ENCODE measurements around the gene EPS15.
A peak's percentile ranks its signal among the peaks of the same experiment; 100 is the strongest.
"Not testable (repeated sequence)": the region's sequence is repeated elsewhere in the genome, so short reads cannot be mapped to it uniquely, and the experiment has no call there.

The EPS15 gene

GRCh38 chr1:51427438-51427837, 91.6 kb downstream of the EPS15 start:
- DNase-seq (ENCODE audit: low spot score in 2 of 2): no peak
- Mint-ChIP-seq H3K9me3 (peaks cover 1% of the 10 kb centered on the region), H3K27ac (no peak overlapping the region), H3K4me1 (peaks cover 12% of the 10 kb centered on the region), H3K4me3 (no peak overlapping the region), H3K36me3 (peaks cover 40% of the 10 kb centered on the region), H3K27me3 (no peaks in the 10 kb centered on the region)
- ATAC-seq (ENCODE audit: low read depth): no peak

DNA sequence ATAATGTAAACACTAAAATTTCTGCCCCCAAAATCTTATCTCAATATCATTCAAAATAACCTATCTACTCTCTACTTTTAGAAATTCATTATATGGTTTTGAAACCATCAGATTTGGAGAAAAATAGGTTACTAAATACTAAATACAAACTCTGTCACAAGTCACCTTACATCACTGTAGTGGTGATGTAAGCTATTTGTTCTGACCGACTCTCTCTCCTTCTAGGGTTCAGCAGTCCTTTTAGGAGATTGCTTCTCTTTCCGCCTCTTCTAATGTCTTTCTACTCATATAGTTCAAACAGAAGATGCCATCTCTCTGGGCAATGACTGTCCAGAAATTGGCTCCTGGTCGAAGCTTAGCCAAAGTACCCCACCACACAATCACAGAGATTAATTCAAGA, 93.1 kb downstream of the EPS15 start:
- Mint-ChIP-seq H3K9me3 (peaks cover 1% of the 10 kb centered on the region), H3K4me3 (no peak overlapping the region), H3K4me1 (peaks cover 13% of the 10 kb centered on the region), H3K27me3 (no peaks in the 10 kb centered on the region), H3K27ac (peak overlapping the region; percentile 9), H3K36me3 (peaks cover 45% of the 10 kb centered on the region)
- no peak for ATAC-seq (ENCODE audit: low read depth)
- DNase-seq (ENCODE audit: low spot score in 2 of 2): no peak

GRCh38 chr1:51425273-51425672, 93.8 kb downstream of the EPS15 start:
- Mint-ChIP-seq H3K27ac (peak overlapping the region; percentile 47), H3K4me3 (no peak overlapping the region), H3K36me3 (peaks cover 52% of the 10 kb centered on the region), H3K4me1 (peaks cover 13% of the 10 kb centered on the region), H3K9me3 (peaks cover 1% of the 10 kb centered on the region), H3K27me3 (no peaks in the 10 kb centered on the region)
- ATAC-seq (ENCODE audit: low read depth) (no peak), DNase-seq (ENCODE audit: low spot score in 2 of 2) (no peak)

DNA sequence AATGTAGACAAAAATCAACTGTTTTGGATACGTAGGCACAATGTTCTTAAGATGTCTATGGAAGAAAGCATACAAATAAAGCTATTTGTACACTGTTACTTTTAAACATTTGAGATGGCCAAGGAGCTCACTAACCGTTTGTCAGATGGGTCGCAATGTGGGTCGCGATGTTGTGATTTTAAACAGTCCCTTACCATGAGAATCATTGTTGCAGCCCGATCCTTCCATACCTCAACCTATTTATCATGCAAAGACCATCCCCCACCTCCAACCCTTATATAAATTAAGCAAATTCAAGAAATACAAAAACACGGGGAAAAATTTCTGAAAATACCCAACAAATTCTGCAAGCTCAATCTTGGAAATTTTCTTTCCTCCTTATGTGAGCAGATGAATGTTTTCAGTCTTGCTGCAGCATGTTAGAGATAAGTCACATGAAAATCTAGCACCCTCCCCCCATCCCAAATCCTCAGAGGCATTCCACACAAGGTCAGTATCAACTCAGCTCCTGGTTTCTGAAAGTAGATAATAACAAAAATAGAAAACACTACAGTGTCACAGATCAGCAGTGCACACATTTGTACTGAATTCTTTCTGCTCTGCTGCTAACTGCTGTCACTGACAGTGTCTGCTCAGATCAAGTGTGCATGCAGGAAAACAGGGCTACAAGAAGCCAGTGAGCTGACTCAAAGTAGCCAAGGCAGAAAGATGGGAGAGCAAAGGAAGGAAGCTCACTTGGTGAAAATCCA, 95.8 kb downstream of the EPS15 start:
- H3K4me3 Mint-ChIP-seq: no peak overlapping the region
- H3K9me3 Mint-ChIP-seq: peaks cover under 1% of the 10 kb centered on the region

DNA sequence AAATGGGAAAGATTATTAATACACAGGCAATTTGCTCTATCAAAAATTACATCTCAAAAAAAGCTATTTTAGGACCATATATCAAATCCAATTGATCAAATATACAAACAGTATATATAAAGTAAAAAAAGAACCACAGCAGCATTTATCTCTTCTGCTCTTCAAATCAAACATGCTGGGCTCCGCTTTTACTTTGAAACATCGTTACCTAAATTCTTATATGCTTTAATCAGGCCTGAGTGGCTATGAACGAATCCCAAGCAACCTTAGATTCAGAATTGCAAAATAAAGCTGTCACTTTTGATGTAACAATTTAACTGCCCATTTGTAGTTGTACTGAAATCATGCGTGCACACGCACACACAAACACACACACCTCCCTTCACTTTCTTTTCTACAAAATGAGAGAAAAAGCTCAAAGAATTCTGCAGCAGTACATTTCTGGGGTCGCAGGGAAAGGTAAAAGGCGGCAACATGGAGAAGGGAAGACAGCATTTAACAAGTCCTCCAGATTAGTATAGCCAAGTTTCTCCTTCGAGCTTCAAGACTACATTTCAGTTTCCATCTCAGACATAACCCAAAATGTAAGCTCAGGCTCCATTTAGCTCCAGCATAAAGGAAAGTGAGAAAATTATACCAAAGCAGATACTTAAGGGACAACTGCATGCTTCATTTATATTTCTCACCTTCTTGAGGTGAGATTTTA, 96.5 kb downstream of the EPS15 start:
- ATAC-seq (ENCODE audit: low read depth) (no peak), DNase-seq (ENCODE audit: low spot score in 2 of 2) (no peak)
- Mint-ChIP-seq H3K4me1 (peaks cover 18% of the 10 kb centered on the region), H3K9me3 (no peaks in the 10 kb centered on the region), H3K27ac (no peak overlapping the region), H3K36me3 (peaks cover 49% of the 10 kb centered on the region), H3K4me3 (no peak overlapping the region), H3K27me3 (no peaks in the 10 kb centered on the region)

More for the DNA sequence above, 95.8 kb downstream of the EPS15 start:
- H3K4me1 Mint-ChIP-seq: peaks cover 11% of the 10 kb centered on the region
- no peak overlapping the region for H3K27ac Mint-ChIP-seq
- no peak for DNase-seq (ENCODE audit: low spot score in 2 of 2)
- no peaks in the 10 kb centered on the region for H3K27me3 Mint-ChIP-seq
- no peak for ATAC-seq (ENCODE audit: low read depth)
- H3K36me3 Mint-ChIP-seq: peaks cover 47% of the 10 kb centered on the region

GRCh38 chr1:51421964-51422363, 97.1 kb downstream of the EPS15 start:
- Mint-ChIP-seq H3K27me3 (no peaks in the 10 kb centered on the region), H3K4me1 (peaks cover 18% of the 10 kb centered on the region), H3K27ac (no peak overlapping the region), H3K9me3 (no peaks in the 10 kb centered on the region), H3K36me3 (peaks cover 45% of the 10 kb centered on the region), H3K4me3 (no peak overlapping the region)
- no peak for DNase-seq (ENCODE audit: low spot score in 2 of 2)
- ATAC-seq (ENCODE audit: low read depth): peak; percentile 80

- no peaks in the 10 kb centered on the region for H3K9me3 Mint-ChIP-seq
- H3K27me3 Mint-ChIP-seq: no peaks in the 10 kb centered on the region
- DNase-seq (ENCODE audit: low spot score in 2 of 2) (no peak), ATAC-seq (ENCODE audit: low read depth) (no peak)
- peaks cover 17% of the 10 kb centered on the region for H3K4me1 Mint-ChIP-seq
- peak overlapping the region; percentile 42 for H3K27ac Mint-ChIP-seq
- H3K36me3 Mint-ChIP-seq: peaks cover 40% of the 10 kb centered on the region
- no peak overlapping the region for H3K4me3 Mint-ChIP-seq
Measured at GRCh38 chr1:51420867-51421627, 98.0 kb downstream of the EPS15 start.

- peaks cover 34% of the 10 kb centered on the region for H3K36me3 Mint-ChIP-seq
- peak overlapping the region; percentile 70 for H3K27ac Mint-ChIP-seq
- ATAC-seq (ENCODE audit: low read depth) (no peak), DNase-seq (ENCODE audit: low spot score in 2 of 2) (no peak)
- H3K4me1 Mint-ChIP-seq: peaks cover 17% of the 10 kb centered on the region
- no peak overlapping the region for H3K4me3 Mint-ChIP-seq
- H3K27me3 Mint-ChIP-seq: no peaks in the 10 kb centered on the region
- H3K9me3 Mint-ChIP-seq: no peaks in the 10 kb centered on the region
Measured at GRCh38 chr1:51418384-51418959, 100.6 kb downstream of the EPS15 start.

- ATAC-seq (ENCODE audit: low read depth) (no peak), DNase-seq (ENCODE audit: low spot score in 2 of 2) (no peak)
- H3K27ac Mint-ChIP-seq: peak overlapping the region; percentile 70
- peaks cover 18% of the 10 kb centered on the region for H3K4me1 Mint-ChIP-seq
- peaks cover 38% of the 10 kb centered on the region for H3K36me3 Mint-ChIP-seq
- H3K9me3 Mint-ChIP-seq: peaks cover 3% of the 10 kb centered on the region
- H3K27me3 Mint-ChIP-seq: no peaks in the 10 kb centered on the region
- no peak overlapping the region for H3K4me3 Mint-ChIP-seq
Measured at GRCh38 chr1:51417496-51418383, 101.3 kb downstream of the EPS15 start.

- ATAC-seq (ENCODE audit: low read depth): no peak
- Mint-ChIP-seq H3K36me3 (peaks cover 40% of the 10 kb centered on the region), H3K4me3 (no peak overlapping the region), H3K27me3 (no peaks in the 10 kb centered on the region), H3K9me3 (peaks cover 4% of the 10 kb centered on the region), H3K4me1 (peaks cover 15% of the 10 kb centered on the region), H3K27ac (no peak overlapping the region)
- no peak for DNase-seq (ENCODE audit: low spot score in 2 of 2)
Measured at GRCh38 chr1:51416910-51417309, 102.2 kb downstream of the EPS15 start.

DNA sequence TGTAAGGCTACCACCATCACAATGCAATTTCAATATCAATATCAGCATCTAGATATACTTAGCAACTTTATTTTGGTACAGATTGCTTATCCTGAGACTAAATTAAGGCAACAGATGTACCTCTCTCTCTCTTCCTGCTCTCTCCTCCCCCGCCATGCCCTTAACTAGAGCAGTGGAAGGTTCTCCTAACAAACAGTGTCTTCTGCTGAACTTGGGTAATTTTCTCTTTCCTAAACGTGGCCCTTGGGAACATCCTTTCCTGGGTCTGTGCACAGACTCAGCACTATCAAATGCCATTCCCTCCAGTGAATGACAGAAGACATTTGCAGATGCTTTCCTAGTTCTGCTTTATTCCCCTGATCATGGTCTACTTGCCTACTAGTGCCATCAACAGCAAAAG, 103.1 kb downstream of the EPS15 start:
- Mint-ChIP-seq H3K4me3 (no peak overlapping the region), H3K36me3 (peaks cover 39% of the 10 kb centered on the region), H3K27ac (no peak overlapping the region), H3K9me3 (peaks cover 4% of the 10 kb centered on the region), H3K27me3 (no peaks in the 10 kb centered on the region), H3K4me1 (peaks cover 15% of the 10 kb centered on the region)
- DNase-seq (ENCODE audit: low spot score in 2 of 2) (no peak), ATAC-seq (ENCODE audit: low read depth) (no peak)

DNA sequence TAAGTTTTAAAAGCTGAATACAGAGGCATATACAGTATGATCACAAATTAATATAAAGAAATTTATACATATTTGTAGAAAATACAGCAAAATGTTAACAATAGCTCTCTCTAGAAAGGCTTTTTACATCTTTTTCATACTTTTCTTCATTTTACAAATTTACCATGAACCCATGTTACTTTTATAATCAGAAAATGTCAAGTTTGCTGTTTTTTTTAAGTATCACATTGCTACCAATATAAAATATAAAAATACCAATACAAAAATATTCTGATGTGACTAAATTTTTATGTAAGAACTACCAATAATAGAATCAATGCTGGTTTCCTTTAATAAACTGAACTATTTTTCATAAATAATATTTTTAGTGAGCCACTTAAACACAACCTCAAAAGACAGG, 104.3 kb downstream of the EPS15 start:
- Mint-ChIP-seq H3K36me3 (peaks cover 34% of the 10 kb centered on the region), H3K9me3 (peaks cover 4% of the 10 kb centered on the region), H3K27ac (no peak overlapping the region), H3K4me3 (no peak overlapping the region), H3K27me3 (no peaks in the 10 kb centered on the region), H3K4me1 (peaks cover 15% of the 10 kb centered on the region)
- ATAC-seq (ENCODE audit: low read depth) (no peak), DNase-seq (ENCODE audit: low spot score in 2 of 2) (no peak)

GRCh38 chr1:51411820-51412219, 107.2 kb downstream of the EPS15 start:
- H3K27me3 Mint-ChIP-seq; H3K9me3 Mint-ChIP-seq; H3K4me1 Mint-ChIP-seq; H3K4me3 Mint-ChIP-seq; DNase-seq (ENCODE audit: low spot score in 2 of 2); ATAC-seq (ENCODE audit: low read depth); H3K27ac Mint-ChIP-seq: not testable (repeated sequence)
- peaks cover 36% of the 10 kb centered on the region for H3K36me3 Mint-ChIP-seq

Data from memory B cell (primary cell).